ENCODE data around the gene CDK11B.
A peak's percentile ranks its signal among the peaks of the same experiment; 100 is the strongest.

Gene CDK11B

GRCh38 chr1:1623181-1623630, 35.6 kb downstream of the CDK11B start:
- DNase-seq (ENCODE audit: extremely low spot score), result no peak
- ChIA-PET CTCF (interaction anchor here (1.1 kb wide), 1 partner anchor 9 kb away, joined by 3 read pairs; no protein-coding TSS in a partner anchor), POLR2A (no interaction called here)
- TF ChIP-seq CTCF (IDR thresholded peaks at IDR 0.05; ENCODE audit: control extremely low read depth, extremely low read depth, low read depth, missing control alignments), result no peak

- POLR2A ChIA-PET, result no interaction called here
- TF ChIP-seq CTCF (IDR thresholded peaks at IDR 0.05; ENCODE audit: control extremely low read depth, extremely low read depth, low read depth, missing control alignments), result no peak
- CTCF ChIA-PET, result interaction anchor here (1.1 kb wide), 1 partner anchor 9 kb away, joined by 3 read pairs; no protein-coding TSS in a partner anchor
- DNase-seq (ENCODE audit: extremely low spot score), result no peak
Observed at GRCh38 chr1:1622788-1623094, 36.1 kb downstream of the CDK11B start.

GRCh38 chr1:1622010-1622787, 36.6 kb downstream of the CDK11B start:
- POLR2A ChIA-PET, result no interaction called here
- CTCF ChIA-PET, result interaction anchor here (1.1 kb wide), 1 partner anchor 8 kb away, joined by 3 read pairs; no protein-coding TSS in a partner anchor
- no peak for TF ChIP-seq CTCF (IDR thresholded peaks at IDR 0.05; ENCODE audit: control extremely low read depth, extremely low read depth, low read depth, missing control alignments)
- DNase-seq (ENCODE audit: extremely low spot score), result no peak

GRCh38 chr1:1621173-1622009, 37.4 kb downstream of the CDK11B start:
- no peak for TF ChIP-seq CTCF (IDR thresholded peaks at IDR 0.05; ENCODE audit: control extremely low read depth, extremely low read depth, low read depth, missing control alignments)
- POLR2A ChIA-PET, result no interaction called here
- DNase-seq (ENCODE audit: extremely low spot score), result no peak
- CTCF ChIA-PET, result interaction anchor here (1.4 kb wide), 1 partner anchor 8 kb away, joined by 4 read pairs; no protein-coding TSS in a partner anchor

GRCh38 chr1:1620433-1621139, 38.2 kb downstream of the CDK11B start:
- ChIA-PET POLR2A (no interaction called here), CTCF (interaction anchor here (1.4 kb wide), 1 partner anchor 9 kb away, joined by 4 read pairs; no protein-coding TSS in a partner anchor)
- TF ChIP-seq CTCF (IDR thresholded peaks at IDR 0.05; ENCODE audit: control extremely low read depth, extremely low read depth, low read depth, missing control alignments), result no peak
- DNase-seq (ENCODE audit: extremely low spot score), result no peak

GRCh38 chr1:1619917-1620361, 38.9 kb downstream of the CDK11B start:
- POLR2A ChIA-PET, result no interaction called here
- TF ChIP-seq CTCF (IDR thresholded peaks at IDR 0.05; ENCODE audit: control extremely low read depth, extremely low read depth, low read depth, missing control alignments), result peak; percentile 25
- CTCF ChIA-PET, result interaction anchor here (0.9 to 1.4 kb wide), 2 partner anchors 9 to 59 kb away, joined by 3 to 4 read pairs; no protein-coding TSS in a partner anchor
- DNase-seq (ENCODE audit: extremely low spot score), result no peak

Data from GM10248 (cell line).